ENCODE data around the gene CDH13.

The CDH13 gene

GRCh38 chr16:83285921-83286320 lies 659.2 kb downstream of the CDH13 start:
- no peaks in the 10 kb centered on the region for H3K9me3 ChIP-seq (ENCODE audit: severe bottlenecking)
- no peaks in the 10 kb centered on the region for H3K36me3 ChIP-seq
- DNase-seq, result no peak
- no peak overlapping the region for H3K4me3 ChIP-seq (ENCODE audit: low read depth, low read length)
- H3K27ac ChIP-seq, result no peak overlapping the region
- no peaks in the 10 kb centered on the region for H3K27me3 ChIP-seq (ENCODE audit: insufficient read depth, low read depth, severe bottlenecking)
- TF ChIP-seq CTCF (IDR thresholded peaks at IDR 0.05; ENCODE audit: low read depth, low read length), result no peak

- Histone ChIP-seq H3K9me3 (ENCODE audit: severe bottlenecking) (no peaks in the 10 kb centered on the region), H3K27me3 (ENCODE audit: insufficient read depth, low read depth, severe bottlenecking) (no peaks in the 10 kb centered on the region), H3K27ac (no peak overlapping the region), H3K4me3 (ENCODE audit: low read depth, low read length) (no peak overlapping the region), H3K36me3 (no peaks in the 10 kb centered on the region)
- no peak for TF ChIP-seq CTCF (IDR thresholded peaks at IDR 0.05; ENCODE audit: low read depth, low read length)
- DNase-seq, result no peak
These were observed 669.7 kb downstream of the CDH13 start for GRCh38 chr16:83296505-83296904.

- no peaks in the 10 kb centered on the region for H3K27me3 ChIP-seq (ENCODE audit: insufficient read depth, low read depth, severe bottlenecking)
- no peak for DNase-seq
- no peak overlapping the region for H3K4me3 ChIP-seq (ENCODE audit: low read depth, low read length)
- H3K27ac ChIP-seq, result no peak overlapping the region
- TF ChIP-seq CTCF (IDR thresholded peaks at IDR 0.05; ENCODE audit: low read depth, low read length), result no peak
- no peaks in the 10 kb centered on the region for H3K36me3 ChIP-seq
- no peaks in the 10 kb centered on the region for H3K9me3 ChIP-seq (ENCODE audit: severe bottlenecking)
These were observed 671.8 kb downstream of the CDH13 start for GRCh38 chr16:83298541-83298940.

- no peak for DNase-seq
- Histone ChIP-seq H3K4me3 (ENCODE audit: low read depth, low read length) (no peak overlapping the region), H3K27me3 (ENCODE audit: insufficient read depth, low read depth, severe bottlenecking) (no peaks in the 10 kb centered on the region), H3K27ac (no peak overlapping the region), H3K9me3 (ENCODE audit: severe bottlenecking) (no peaks in the 10 kb centered on the region), H3K36me3 (no peaks in the 10 kb centered on the region)
- TF ChIP-seq CTCF (IDR thresholded peaks at IDR 0.05; ENCODE audit: low read depth, low read length), result no peak
These were observed 673.6 kb downstream of the CDH13 start for GRCh38 chr16:83300326-83300725.

GRCh38 chr16:83301971-83302370 lies 675.2 kb downstream of the CDH13 start:
- H3K27ac ChIP-seq, result no peak overlapping the region
- H3K9me3 ChIP-seq (ENCODE audit: severe bottlenecking), result no peaks in the 10 kb centered on the region
- no peak for TF ChIP-seq CTCF (IDR thresholded peaks at IDR 0.05; ENCODE audit: low read depth, low read length)
- H3K36me3 ChIP-seq, result no peaks in the 10 kb centered on the region
- DNase-seq, result no peak
- no peak overlapping the region for H3K4me3 ChIP-seq (ENCODE audit: low read depth, low read length)
- no peaks in the 10 kb centered on the region for H3K27me3 ChIP-seq (ENCODE audit: insufficient read depth, low read depth, severe bottlenecking)

- H3K36me3 ChIP-seq, result no peaks in the 10 kb centered on the region
- H3K9me3 ChIP-seq (ENCODE audit: severe bottlenecking), result no peaks in the 10 kb centered on the region
- no peak for TF ChIP-seq CTCF (IDR thresholded peaks at IDR 0.05; ENCODE audit: low read depth, low read length)
- no peaks in the 10 kb centered on the region for H3K27me3 ChIP-seq (ENCODE audit: insufficient read depth, low read depth, severe bottlenecking)
- DNase-seq, result no peak
- H3K27ac ChIP-seq, result no peak overlapping the region
- H3K4me3 ChIP-seq (ENCODE audit: low read depth, low read length), result no peak overlapping the region
These were observed 676.1 kb downstream of the CDH13 start for GRCh38 chr16:83302853-83303252.
